GM21526 (cell line): Measurements from ENCODE around the gene FOXA1.

Experiments used
- ATAC-seq: cut with Tn5 transposase; IDR thresholded peaks from one replicate; pipeline ENCODE4 v1.9.1; 2021; ENCODE audit warnings: moderate library complexity; ENCODE audit not compliant: unreplicated experiment, low FRiP score

FOXA1 gene

GRCh38 chr14:37603688-37604251 is 8.7 kb upstream of the FOXA1 start:
- ATAC-seq: no peak

DNA sequence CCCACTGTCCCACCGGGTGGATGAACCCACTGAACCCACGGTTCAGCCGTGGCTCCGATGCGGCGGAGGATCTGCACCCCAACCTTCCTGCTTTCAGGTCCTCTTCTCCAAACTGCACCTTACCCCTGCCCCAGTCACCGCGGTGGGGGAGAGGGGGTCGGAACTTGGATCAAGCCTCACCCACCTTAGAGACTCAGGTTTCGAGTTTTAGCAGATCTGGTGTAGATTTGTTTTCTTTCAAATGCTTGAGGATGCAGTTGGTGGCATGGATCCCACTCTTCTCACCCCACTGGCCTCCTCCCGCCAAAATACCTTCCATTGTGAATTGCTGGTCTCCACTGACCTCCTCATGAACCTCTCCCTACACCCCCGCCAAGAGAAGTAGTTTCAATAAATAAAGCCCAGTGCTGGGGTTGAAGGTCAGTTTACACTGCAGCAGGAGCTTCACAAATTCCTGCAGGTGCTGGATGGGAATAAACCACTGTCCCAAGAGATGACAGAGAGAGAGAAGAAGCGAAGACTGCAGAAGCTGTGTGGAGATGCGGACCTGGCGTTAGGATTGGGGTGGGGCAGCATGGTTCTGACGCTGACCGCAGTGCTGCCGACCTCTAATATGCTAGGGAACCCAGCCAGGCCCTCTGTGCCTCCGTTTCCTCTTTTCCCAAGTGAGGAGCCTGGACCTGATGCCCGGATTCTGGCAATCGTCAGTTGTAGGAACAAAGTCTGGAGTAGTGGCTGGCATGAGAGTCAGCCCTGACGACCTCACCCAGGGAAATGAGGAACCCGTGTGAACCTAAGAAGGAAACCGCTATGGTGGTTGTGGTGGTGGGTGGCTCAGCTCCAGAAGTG is 7.8 kb upstream of the FOXA1 start:
- no peak for ATAC-seq

DNA sequence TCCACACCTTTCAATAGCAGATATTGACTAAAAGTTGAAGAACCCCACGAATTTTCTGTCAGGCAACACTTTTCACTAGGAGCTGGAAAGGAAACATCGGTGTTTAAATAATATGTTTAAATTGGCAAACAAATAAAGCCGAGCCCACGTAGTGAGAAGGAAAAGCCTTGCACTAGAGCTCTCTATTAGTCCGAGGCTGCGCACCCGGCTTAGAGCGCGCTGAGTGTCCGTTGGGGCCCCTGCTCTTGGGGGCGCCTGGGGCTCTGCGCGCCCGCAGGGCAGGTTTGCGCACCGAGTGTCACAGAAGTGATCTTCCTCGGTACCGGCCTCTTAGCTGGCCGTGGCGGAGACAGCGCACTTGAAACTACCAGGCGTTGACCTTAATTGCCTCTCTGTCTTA is 6.8 kb upstream of the FOXA1 start:
- ATAC-seq: no peak

DNA sequence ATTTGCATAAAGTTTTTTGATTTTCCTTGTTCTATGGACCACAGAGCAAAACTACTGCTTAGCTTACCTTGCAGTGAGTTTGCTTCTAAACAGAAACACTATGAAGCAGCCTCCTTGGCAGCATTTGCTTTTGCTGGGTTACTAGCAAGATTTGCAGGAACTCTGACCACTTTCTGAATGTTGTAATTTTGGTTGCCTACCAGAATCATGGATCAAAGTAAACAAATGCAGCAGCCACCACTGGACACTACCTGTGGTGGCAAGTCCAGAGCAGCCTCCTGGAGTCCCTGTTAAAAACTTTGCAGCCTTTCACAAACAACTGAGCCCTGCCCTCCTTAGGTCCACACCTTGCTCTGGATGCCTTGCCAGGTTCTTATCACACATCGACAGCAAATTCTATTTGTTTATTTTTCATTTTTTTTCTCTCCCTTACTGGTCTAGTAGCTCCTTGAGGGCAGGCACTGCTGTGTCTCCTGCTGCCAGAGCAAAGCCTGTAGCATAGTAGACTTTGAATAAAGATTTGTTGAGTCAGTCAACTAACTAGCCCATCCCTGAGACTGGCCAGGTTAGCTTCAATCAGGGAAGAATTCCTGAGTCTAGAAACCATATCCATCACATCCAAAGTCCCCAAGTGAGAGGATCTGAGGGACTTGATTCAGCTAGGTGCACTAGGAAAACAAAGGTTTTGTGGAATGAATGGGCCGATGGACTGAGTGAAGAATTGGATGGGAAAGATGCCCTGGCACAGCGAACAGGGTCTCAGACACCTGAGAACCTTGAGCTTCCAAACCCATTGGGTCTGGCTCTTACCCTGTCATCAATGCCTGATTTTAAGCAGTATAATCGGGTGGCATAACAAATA is 6.1 kb upstream of the FOXA1 start:
- ATAC-seq: no peak

- no peak for ATAC-seq
Observed at GRCh38 chr14:37599507-37600368, 4.7 kb upstream of the FOXA1 start.

DNA sequence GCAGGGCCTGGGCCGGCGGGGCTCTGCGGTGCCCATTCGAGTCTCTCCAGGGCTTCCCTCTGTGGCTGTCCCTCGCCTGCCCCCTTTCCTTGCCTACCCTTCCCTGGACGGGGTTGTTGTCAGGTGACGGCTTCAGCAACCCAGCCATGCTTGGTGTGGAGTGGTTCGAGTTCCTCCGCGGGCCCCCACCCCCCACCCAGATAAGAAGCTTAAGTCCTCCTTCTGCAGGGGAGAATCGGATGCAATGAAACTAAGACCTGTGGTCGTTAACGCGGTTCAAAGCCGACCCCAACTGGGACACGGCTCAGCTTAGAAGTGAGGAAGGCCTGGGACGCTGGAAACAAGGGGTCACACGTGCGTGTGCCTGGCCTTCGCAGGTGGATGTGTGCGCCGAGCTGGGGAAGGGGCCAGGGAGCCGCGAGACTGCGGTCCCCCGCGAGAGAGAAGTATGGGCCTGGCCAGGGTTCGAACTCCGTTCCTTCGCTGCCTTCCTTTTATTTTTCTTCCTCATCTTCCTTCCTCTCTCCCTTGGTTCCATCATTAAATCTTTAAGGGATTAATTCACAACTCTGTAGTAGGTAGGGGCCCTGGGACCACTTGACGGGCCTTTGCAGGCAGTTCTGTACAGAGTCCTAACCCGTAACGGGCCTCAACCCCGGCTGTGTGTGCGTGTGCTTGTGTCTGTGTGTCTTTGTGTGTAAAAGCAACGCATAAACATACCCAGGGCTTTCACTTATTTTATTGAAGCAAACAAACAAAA is 3.9 kb upstream of the FOXA1 start:
- no peak for ATAC-seq

- ATAC-seq: no peak
Observed at GRCh38 chr14:37597914-37598746, 3.1 kb upstream of the FOXA1 start.

- ATAC-seq: no peak
Observed at GRCh38 chr14:37597538-37597913, 2.5 kb upstream of the FOXA1 start.

DNA sequence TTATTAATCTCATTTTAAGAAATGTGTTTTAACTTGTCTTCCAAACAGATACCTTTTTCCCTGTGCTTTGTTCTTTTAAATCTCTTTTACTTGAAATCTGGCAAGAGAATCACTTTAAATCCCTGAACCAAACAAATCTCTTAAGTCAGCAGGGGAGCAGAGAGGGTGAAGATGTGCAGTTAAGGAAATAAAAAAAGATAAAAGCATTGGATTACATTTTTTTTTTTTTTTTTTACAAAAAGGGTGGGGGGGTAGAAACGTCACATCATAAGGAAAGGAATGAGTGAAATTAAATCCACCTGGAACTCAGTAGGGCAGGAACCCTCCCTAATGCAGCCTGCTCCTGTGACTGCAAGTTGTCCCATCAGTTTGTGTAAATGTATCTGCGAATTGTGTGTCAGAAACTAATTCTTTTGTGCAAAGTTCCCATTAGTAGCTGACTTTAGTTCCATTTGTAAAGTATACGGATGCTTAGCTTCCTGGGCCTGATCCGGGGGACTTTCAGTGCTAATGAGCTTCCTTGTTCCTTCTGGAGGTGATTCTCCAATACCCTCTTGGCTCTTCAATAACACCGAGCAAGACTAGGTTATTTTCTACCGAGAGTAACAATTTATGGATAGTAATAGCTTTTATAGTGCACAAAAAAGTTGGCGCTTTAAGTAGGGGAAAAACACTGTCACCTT is 1.9 kb upstream of the FOXA1 start:
- no peak for ATAC-seq

- no peak for ATAC-seq
Observed at GRCh38 chr14:37595809-37596621, 966 bp upstream of the FOXA1 start.

DNA sequence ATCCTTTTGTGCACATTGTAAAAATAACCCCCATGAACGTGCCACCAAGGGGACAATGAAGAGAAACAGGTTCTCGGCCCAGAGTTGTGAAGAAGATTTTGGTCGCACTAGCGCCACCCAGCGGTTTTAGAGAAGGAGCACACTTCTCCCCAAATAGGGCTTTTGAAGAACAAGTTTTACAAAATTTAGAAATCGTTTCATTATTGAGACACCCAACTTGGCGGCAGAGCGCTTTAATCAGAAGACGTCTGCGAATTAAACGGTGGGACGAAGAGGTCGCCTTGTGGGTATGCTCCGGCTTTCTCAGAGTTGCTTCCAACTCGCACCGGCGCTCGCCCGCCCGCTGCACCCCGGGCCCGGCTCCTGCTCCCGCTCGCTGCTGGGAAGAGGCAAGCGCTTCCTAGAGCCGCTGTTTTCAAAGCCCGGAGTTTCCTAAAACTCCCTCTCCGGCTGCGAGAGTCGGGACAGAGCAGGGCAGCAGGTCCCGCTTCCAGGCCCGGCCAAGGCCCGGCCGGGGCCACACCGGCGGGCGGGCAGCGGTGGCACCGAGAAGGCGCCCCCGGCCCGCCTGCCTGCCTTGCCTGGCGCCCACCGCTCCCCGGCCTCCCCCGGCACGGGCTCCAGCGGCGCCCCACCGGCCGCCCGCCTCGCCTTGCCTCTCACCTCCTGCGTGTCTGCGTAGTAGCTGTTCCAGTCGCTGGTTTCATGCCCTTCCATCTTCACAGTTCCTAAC is 645 bp downstream of the FOXA1 start:
- ATAC-seq: no peak

GRCh38 chr14:37593511-37594237 is 1.4 kb downstream of the FOXA1 start:
- no peak for ATAC-seq

GRCh38 chr14:37592482-37593408 is 2.3 kb downstream of the FOXA1 start:
- ATAC-seq: no peak

GRCh38 chr14:37591941-37592481 is 3.0 kb downstream of the FOXA1 start:
- no peak for ATAC-seq
